Measurements from ENCODE around the gene CDKN1C. TPM values are rescaled to one million over a fixed set of nuclear protein-coding genes. Genes with fewer than 3 reads are reported as not detected.

The CDKN1C gene
- polyA plus RNA-seq, 1 donor from 2014 or later: 36.7 TPM

DNA sequence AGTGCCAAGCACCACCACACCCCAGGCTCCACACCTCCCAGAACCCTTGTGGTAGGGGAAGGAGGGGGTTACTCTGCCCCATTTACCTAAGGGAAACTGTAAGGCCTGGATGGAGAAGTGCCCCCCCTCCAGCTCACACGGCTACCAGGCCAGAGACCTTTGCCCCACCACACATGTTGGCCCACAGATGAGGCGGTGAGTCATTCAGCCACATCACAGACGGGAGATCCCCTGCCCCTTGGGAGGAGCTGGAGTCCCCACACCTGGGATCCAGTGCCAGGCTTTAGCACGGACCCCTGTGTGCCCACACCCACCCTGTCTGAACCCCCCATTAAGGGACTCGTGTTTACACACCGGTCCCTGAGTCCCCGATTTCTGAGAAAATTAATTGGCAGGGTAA, 24.9 kb downstream of the CDKN1C start:
- H3K9me3 ChIP-seq (ENCODE audit: low read length): no peaks in the 10 kb centered on the region
- no peaks in the 10 kb centered on the region for H3K9me2 ChIP-seq (ENCODE audit: insufficient read depth, low read length)
- no peaks in the 10 kb centered on the region for H4K20me1 ChIP-seq (ENCODE audit: insufficient read depth)
- no peaks in the 10 kb centered on the region for H3K36me3 ChIP-seq (ENCODE audit: insufficient read depth, low read length)
- H2AFZ ChIP-seq (ENCODE audit: low read depth, low read length): no peak overlapping the region
- no peaks in the 10 kb centered on the region for H3K79me2 ChIP-seq (replicated peaks; ENCODE audit: insufficient read depth, low read length)
- H3K4me3 ChIP-seq (ENCODE audit: low read length): no peak overlapping the region
- H3K27ac ChIP-seq (ENCODE audit: low read length): no peak overlapping the region
- H3F3A ChIP-seq (ENCODE audit: insufficient read depth, low read length, poor library complexity, severe bottlenecking): no peaks in the 10 kb centered on the region
- no peak overlapping the region for H3K4me2 ChIP-seq (ENCODE audit: low read length)
- no peak overlapping the region for H3K9ac ChIP-seq (ENCODE audit: low read length)
- H3K27me3 ChIP-seq (ENCODE audit: insufficient read depth, low read depth, low read length): peaks cover 10% of the 10 kb centered on the region
- TF ChIP-seq POLR2AphosphoS5 (IDR thresholded peaks at IDR 0.05) (no peak), TAF1 (IDR thresholded peaks at IDR 0.05; ENCODE audit: low read depth) (no peak), EZH2 (IDR thresholded peaks at IDR 0.05; ENCODE audit: borderline replicate concordance, insufficient read depth, low read length, poor library complexity, severe bottlenecking) (no peak), RAD21 (conservative IDR thresholded peaks at IDR 0.05) (no peak), SMC3 (conservative IDR thresholded peaks at IDR 0.05; ENCODE audit: poor library complexity) (no peak), EP300 (conservative IDR thresholded peaks at IDR 0.05; ENCODE audit: poor library complexity, severe bottlenecking) (no peak), MXI1 (conservative IDR thresholded peaks at IDR 0.05; ENCODE audit: poor library complexity, severe bottlenecking) (no peak)
- TF ChIP-seq, protein P1, sequence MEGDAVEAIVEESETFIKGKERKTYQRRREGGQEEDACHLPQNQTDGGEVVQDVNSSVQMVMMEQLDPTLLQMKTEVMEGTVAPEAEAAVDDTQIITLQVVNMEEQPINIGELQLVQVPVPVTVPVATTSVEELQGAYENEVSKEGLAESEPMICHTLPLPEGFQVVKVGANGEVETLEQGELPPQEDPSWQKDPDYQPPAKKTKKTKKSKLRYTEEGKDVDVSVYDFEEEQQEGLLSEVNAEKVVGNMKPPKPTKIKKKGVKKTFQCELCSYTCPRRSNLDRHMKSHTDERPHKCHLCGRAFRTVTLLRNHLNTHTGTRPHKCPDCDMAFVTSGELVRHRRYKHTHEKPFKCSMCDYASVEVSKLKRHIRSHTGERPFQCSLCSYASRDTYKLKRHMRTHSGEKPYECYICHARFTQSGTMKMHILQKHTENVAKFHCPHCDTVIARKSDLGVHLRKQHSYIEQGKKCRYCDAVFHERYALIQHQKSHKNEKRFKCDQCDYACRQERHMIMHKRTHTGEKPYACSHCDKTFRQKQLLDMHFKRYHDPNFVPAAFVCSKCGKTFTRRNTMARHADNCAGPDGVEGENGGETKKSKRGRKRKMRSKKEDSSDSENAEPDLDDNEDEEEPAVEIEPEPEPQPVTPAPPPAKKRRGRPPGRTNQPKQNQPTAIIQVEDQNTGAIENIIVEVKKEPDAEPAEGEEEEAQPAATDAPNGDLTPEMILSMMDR (IDR thresholded peaks at IDR 0.05; ENCODE audit: poor library complexity, severe bottlenecking): no peak
- TF ChIP-seq, protein P2, sequence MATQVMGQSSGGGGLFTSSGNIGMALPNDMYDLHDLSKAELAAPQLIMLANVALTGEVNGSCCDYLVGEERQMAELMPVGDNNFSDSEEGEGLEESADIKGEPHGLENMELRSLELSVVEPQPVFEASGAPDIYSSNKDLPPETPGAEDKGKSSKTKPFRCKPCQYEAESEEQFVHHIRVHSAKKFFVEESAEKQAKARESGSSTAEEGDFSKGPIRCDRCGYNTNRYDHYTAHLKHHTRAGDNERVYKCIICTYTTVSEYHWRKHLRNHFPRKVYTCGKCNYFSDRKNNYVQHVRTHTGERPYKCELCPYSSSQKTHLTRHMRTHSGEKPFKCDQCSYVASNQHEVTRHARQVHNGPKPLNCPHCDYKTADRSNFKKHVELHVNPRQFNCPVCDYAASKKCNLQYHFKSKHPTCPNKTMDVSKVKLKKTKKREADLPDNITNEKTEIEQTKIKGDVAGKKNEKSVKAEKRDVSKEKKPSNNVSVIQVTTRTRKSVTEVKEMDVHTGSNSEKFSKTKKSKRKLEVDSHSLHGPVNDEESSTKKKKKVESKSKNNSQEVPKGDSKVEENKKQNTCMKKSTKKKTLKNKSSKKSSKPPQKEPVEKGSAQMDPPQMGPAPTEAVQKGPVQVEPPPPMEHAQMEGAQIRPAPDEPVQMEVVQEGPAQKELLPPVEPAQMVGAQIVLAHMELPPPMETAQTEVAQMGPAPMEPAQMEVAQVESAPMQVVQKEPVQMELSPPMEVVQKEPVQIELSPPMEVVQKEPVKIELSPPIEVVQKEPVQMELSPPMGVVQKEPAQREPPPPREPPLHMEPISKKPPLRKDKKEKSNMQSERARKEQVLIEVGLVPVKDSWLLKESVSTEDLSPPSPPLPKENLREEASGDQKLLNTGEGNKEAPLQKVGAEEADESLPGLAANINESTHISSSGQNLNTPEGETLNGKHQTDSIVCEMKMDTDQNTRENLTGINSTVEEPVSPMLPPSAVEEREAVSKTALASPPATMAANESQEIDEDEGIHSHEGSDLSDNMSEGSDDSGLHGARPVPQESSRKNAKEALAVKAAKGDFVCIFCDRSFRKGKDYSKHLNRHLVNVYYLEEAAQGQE (IDR thresholded peaks at IDR 0.05; ENCODE audit: borderline replicate concordance): no peak

DNA sequence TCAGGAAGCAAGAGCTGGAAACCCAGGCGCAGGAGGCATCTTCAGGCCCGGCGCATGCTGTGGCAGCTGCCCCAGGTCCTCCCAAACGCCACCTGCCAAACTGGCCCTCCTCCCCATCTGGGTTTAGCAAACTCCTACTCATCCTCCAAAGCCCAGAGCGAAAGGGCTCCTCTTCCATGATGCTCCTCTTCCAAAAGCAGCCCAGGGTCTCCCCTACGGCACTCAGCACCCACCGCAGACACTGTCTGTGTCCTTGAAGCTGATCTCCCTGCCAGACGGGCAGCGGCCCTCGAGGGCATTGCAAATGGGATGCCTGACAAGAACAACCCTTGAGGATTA, 25.9 kb downstream of the CDKN1C start:
- no peaks in the 10 kb centered on the region for H3K36me3 ChIP-seq (ENCODE audit: insufficient read depth, low read length)
- no peaks in the 10 kb centered on the region for H4K20me1 ChIP-seq (ENCODE audit: insufficient read depth)
- no peak overlapping the region for H3K9ac ChIP-seq (ENCODE audit: low read length)
- no peak for TF ChIP-seq EZH2 (IDR thresholded peaks at IDR 0.05; ENCODE audit: borderline replicate concordance, insufficient read depth, low read length, poor library complexity, severe bottlenecking)
- TF ChIP-seq EP300 (conservative IDR thresholded peaks at IDR 0.05; ENCODE audit: poor library complexity, severe bottlenecking): no peak
- TF ChIP-seq, protein P1 (IDR thresholded peaks at IDR 0.05; ENCODE audit: poor library complexity, severe bottlenecking): no peak
- TF ChIP-seq POLR2AphosphoS5 (IDR thresholded peaks at IDR 0.05): no peak
- no peak for TF ChIP-seq SMC3 (conservative IDR thresholded peaks at IDR 0.05; ENCODE audit: poor library complexity)
- TF ChIP-seq, protein P2 (IDR thresholded peaks at IDR 0.05; ENCODE audit: borderline replicate concordance): no peak
- no peak for TF ChIP-seq RAD21 (conservative IDR thresholded peaks at IDR 0.05)
- no peak for TF ChIP-seq TAF1 (IDR thresholded peaks at IDR 0.05; ENCODE audit: low read depth)
- TF ChIP-seq MXI1 (conservative IDR thresholded peaks at IDR 0.05; ENCODE audit: poor library complexity, severe bottlenecking): no peak
- no peaks in the 10 kb centered on the region for H3K79me2 ChIP-seq (replicated peaks; ENCODE audit: insufficient read depth, low read length)
- no peak overlapping the region for H3K4me3 ChIP-seq (ENCODE audit: low read length)
- no peak overlapping the region for H2AFZ ChIP-seq (ENCODE audit: low read depth, low read length)
- no peak overlapping the region for H3K4me2 ChIP-seq (ENCODE audit: low read length)
- no peaks in the 10 kb centered on the region for H3F3A ChIP-seq (ENCODE audit: insufficient read depth, low read length, poor library complexity, severe bottlenecking)
- no peaks in the 10 kb centered on the region for H3K9me3 ChIP-seq (ENCODE audit: low read length)
- no peak overlapping the region for H3K27ac ChIP-seq (ENCODE audit: low read length)
- peaks cover 10% of the 10 kb centered on the region for H3K27me3 ChIP-seq (ENCODE audit: insufficient read depth, low read depth, low read length)
- no peaks in the 10 kb centered on the region for H3K9me2 ChIP-seq (ENCODE audit: insufficient read depth, low read length)

Measured in neural cell (in vitro differentiated cells).